Measurements from ENCODE around the gene DLG2.

DLG2 gene

GRCh38 chr11:84543367-84544159 is 1083.6 kb downstream of the DLG2 start:
- no peak for DNase-seq

- DNase-seq, result no peak
These were observed 1085.3 kb downstream of the DLG2 start for GRCh38 chr11:84541731-84542340.

DNA sequence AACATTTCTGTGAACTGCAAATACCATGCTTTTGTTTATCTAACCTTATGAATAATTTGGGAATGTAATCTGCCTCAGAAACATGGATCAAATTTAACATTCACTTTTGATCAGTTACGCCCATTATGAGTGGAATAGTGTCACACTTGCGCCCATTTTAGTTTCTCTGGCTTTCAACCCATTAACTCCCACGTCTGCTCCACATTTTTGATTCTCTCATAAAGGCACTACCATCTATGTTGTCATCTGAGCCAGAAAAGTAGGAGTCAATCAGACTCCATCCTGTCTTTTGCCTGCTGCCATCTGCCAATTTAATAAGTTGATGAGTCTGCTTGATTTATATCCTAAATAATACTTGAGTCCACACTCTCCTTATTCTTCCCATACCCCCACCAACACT is 1090.7 kb downstream of the DLG2 start:
- no peak for DNase-seq

- DNase-seq, result no peak
These were observed 1094.8 kb downstream of the DLG2 start for GRCh38 chr11:84532364-84532763.

- DNase-seq, result no peak
These were observed 1100.9 kb downstream of the DLG2 start for GRCh38 chr11:84526250-84526649.

DNA sequence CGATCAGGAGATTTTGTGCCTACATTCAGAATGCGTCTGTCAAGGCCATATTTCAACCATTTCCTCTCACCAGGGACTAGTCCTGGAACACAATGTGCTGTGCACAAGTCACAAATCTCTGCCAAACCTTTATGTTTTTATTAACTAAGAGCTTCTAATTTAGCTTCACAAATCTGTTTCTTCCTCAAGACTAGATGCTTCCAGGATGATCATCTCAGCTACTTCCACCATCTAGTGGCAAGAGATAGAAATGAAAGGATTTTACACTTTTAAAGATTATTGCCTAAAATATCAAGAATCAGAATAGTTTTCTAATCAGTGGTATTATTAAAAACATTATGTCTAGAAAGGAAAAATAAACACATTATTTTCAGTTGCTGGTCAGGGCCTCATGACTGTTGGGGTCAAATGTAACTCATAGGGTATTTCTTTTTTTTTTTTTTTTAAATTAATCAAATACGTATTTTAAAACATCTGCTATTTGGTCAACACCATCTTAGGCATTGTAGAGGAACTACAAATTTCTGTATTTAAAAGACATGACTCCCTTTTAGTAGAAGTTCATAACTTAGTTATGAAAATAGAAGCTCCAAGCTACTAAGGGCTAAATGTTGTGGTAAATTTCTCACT is 1102.6 kb downstream of the DLG2 start:
- no peak for DNase-seq

DNA sequence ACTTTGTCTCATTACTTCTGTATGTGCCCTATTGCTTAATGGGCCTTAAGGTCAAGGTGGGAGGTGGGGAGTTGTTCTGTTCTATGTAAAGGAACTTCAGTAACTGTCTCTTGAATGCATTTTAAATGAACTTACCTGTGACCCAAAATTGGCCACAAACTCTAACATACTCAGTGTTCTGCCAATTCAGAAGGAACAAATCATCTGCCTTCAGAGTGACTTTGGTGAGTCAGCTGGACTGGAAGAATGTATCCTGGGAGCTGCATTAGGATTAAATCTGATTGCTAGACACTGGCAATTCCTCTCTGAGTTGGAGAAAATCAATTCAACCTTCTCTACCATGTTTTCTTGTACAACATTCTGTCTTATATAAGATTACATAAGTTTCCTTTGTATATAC is 1104.8 kb downstream of the DLG2 start:
- DNase-seq, result no peak

DNA sequence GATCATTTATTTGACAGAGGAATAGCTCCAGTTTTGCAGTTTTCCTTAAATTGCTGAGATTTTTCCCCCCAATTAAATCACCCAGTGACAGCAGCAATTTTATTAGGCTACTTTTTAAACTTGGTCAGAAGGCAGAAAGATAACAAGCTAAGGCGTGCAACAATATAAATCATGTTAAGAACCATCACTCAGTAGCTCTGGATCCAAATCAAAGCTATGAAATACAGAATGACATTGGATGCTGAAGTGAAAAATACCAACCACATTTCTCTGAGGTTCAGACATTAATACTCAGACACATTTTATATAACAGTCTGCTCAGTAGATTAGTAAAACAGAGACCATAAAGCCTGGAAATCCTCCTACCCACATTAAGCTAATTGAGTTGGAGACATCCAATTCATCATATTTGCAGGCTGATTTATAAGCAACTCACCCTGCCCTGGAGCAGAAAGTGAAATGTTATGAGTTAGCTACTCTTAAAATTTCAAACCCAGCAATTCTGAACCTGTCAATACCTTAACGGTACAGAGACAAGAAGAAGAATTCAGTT is 1108.4 kb downstream of the DLG2 start:
- DNase-seq, result no peak

DNA sequence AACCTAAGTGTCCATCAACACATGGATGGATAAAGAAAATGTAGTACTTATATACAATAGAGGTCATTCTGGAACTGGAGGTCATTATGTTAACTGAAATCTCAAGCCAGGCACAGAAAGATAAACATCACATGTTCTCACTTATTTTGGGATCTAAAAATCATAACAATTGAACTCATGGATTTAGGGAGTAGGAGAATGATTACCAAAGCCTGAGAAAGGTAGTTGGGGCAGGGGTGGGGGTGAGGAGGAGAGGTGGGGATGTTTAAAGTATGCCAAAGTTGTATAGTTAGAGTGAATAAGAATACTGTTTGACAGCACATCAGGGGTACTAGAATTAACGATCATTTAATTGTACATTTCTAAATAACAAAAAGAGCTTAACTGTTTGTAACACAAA is 1112.7 kb downstream of the DLG2 start:
- DNase-seq, result no peak

DNA sequence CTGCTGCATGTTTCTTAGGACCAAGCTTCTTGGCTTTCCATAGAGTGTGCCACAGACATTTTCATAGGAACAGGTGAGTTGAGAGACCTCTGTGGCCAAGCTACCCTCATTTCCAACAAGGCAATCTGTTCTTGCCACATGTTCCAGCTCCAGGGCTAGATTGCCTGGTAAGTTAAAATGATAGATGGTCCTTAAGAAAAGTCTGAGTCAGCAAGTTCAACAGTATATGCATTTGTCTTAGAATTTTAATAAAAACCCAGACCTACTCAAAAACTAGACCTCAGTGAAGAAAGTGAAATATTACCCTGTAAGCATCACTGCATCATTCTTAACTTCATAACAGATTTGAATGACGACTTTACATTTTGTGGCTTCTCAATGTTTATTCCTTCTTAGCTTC is 1123.6 kb downstream of the DLG2 start:
- DNase-seq, result no peak

GRCh38 chr11:84501750-84502149 is 1125.4 kb downstream of the DLG2 start:
- no peak for DNase-seq

GRCh38 chr11:84497981-84498411 is 1129.1 kb downstream of the DLG2 start:
- no peak for DNase-seq

GRCh38 chr11:84497181-84497580 is 1130.0 kb downstream of the DLG2 start:
- DNase-seq, result no peak

GRCh38 chr11:84496122-84496521 is 1131.0 kb downstream of the DLG2 start:
- no peak for DNase-seq

DNA sequence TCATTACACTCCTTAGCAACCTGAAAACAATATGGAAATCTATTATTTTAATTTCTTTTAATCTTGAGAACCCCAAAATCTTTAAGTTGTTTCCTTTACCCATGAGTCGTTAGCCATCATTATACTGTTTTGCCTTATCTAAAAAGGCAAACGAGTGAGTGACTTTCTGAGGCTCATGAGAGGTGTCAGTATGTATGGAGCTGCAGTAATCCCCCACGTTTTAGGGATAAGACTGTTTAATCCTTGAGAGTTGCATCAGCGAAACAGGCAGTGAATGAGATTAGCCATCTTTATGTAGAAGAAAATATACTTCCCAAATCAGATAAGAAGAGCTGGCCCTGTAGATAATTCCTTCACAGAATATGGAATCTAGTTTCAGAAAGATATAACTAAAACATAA is 1147.0 kb downstream of the DLG2 start:
- no peak for DNase-seq

DNA sequence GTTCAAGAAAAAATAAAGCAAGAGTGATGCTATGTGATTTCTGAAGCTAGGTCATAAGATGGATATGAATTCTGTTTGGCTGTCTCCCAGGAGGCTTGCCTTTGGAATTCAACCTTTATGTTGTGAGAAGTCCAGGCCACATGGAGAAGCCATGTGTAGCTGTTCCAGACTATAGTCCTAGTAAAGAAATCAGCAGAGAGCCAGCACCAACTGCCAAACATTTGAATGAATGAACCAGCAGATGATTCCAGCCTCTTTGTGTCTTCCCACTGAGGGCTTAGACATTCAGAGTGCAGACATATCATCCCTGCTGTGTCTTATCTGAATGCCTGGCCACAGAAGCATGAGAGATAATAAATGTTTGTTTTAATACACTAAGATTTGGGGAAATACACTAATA is 1150.6 kb downstream of the DLG2 start:
- DNase-seq, result no peak

DNA sequence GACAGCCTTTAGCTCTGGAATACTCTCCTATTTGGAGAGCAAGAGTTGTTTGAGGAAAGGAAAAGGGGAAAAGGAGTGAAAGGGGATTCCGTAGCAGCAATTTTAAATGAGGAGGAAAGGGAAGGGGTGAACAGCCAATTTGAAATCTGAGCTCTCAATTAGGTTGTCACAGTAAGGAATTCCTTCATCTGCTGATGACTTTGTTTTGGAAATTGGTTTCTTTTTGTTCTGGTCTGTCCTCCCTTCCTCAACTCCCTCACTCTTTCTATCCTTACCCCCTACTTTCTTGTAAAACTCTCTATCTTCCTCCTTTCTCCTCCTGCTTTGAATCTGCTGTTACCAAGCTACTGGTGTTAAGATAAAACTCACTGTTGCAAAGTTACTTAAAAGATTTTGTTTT is 1155.6 kb downstream of the DLG2 start:
- no peak for DNase-seq

DNA sequence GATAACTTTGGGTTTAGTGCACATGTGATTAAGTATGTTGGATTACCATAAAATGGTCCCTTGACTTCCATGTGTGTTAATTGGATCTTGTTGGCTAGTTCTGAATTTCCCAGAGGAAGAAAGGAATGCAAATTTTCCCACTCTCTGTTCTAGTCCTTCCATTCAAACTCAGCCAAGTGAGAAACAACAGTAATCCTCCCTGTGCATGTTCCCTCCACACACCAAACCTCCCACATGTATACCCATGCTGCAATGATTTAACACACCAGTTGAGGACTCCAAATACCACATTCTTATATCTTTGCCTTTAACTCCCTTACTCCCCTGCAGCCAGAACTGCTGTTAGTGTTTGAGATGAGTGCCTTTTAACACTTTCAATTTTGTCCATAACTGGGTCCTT is 1158.9 kb downstream of the DLG2 start:
- no peak for DNase-seq

DNA sequence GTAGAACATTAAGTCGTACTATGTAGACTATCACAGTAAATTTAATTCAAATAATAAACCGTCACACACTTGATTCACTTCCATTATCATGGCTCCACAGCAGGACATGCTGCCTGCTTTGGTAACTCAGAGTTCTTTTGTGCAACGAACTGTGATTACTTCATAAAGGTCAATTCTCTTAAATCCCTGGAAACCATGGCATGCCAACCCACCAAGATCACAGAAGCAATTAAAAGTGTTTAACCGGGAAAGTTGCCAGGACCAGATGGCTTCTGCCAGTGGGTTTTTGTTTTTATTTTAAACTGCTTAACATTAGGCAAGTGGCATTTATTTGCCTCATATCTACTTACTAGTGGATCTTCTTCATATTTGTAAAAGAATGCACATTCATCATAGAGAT is 1162.1 kb downstream of the DLG2 start:
- no peak for DNase-seq

DNA sequence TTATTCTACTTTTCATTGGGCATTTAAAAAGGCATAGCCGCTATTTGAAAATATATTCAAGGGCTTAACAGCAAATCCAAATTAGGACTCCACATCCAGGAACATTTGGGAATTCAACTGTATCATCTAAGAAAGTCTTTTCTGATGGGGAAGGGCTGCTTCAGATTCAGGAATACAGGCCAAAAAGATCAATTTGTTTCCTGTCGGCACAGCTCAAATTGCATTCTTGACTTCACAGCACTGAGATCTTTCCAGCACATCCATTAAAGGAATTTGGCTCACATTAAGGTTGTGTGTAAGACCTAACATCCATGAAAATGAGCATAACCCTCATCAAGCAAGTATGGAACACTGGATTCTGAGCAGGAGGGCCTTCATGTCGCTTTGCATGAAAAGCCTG is 1171.5 kb downstream of the DLG2 start:
- no peak for DNase-seq

DNA sequence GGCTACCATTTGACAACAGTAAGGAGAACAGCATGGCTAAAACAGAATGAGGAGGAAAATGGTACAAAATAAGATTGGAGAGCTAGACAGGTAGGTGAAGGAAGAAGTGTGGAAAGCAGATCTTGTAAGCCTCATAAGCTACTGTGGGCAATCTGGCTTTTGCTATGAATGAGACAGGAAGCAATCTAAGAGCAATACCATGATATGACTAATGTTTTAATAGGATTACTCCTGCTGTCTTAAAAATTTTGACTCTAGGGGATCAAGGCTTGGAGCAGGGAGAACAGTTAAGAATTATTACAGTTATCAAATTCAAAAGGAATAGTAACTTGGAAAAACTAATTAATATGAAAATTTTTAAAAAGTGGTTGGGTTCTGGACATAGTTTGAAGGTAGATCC is 1174.9 kb downstream of the DLG2 start:
- no peak for DNase-seq

DNA sequence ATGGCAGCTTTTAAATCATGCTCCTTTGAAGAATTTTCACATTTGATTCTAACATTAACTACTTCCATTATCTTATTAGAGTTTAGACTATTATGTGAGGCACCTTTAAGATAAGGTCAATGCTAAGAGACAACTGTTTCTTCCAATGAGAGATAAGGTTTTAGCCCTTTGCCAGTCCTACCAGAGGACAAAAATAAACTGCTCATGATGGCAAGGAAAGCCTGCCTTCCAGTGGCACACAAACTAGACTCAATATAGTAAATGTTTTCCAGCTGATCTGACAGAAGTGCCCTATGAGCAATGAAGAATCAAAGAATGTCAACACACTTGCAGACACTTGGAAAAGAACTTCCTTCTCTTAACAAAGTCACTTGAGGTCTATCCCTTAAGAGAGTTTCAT is 1188.6 kb downstream of the DLG2 start:
- no peak for DNase-seq

GRCh38 chr11:84437071-84437980 is 1189.8 kb downstream of the DLG2 start:
- no peak for DNase-seq

Data from inflammatory macrophage (primary cell).